ENCODE measurements around the gene CFAP74.

- TF ChIP-seq CTCF (conservative IDR thresholded peaks at IDR 0.05; ENCODE audit: low read depth, low read length) = no peak
- no peak for TF ChIP-seq EZH2 (IDR thresholded peaks at IDR 0.05; ENCODE audit: low read length, unreplicated experiment)
These were observed 109.6 kb downstream of the CFAP74 start for GRCh38 chr1:1893997-1894353.

Measured in PC-3 (cell line).